Upper lobe of right lung (tissue), 1 donor: ENCODE results near the gene DEFB119. TPM values are rescaled to one million over a fixed set of nuclear protein-coding genes. Genes with fewer than 3 reads are reported as not detected.
"Not testable (repeated sequence)": the region's sequence is repeated elsewhere in the genome, so short reads cannot be mapped to it uniquely, and the experiment has no call there.

Source experiments
- ATAC-seq: fragments of 200-7000 bp; cut with Tn5 transposase; one replicate; pipeline ENCODE4 v1.9.1; 2020; ENCODE audit warnings: mild to moderate bottlenecking, moderate library complexity
- DNase-seq: peaks from one replicate; pipeline ENCODE4 v3.0.0-alpha.2; 2020
- H3K27ac ChIP-seq: fragments of 200-600 bp; one replicate; pipeline ENCODE4 v1.8.0; 2022
- H3K27me3 ChIP-seq: fragments of 200-600 bp; one replicate; pipeline ENCODE4 v1.8.0; 2022; ENCODE audit warnings: mild to moderate bottlenecking
- H3K36me3 ChIP-seq: fragments of 200-600 bp; one replicate; pipeline ENCODE4 v1.8.0; 2022
- H3K4me1 ChIP-seq: fragments of 200-600 bp; one replicate; pipeline ENCODE4 v1.8.0; 2022
- H3K4me3 ChIP-seq: fragments of 200-600 bp; one replicate; pipeline ENCODE4 v1.8.0; 2022; ENCODE audit warnings: mild to moderate bottlenecking
- H3K9me3 ChIP-seq: fragments of 200-600 bp; one replicate; pipeline ENCODE4 v1.8.0; 2022
- intact Hi-C: fragments of 100-400 bp; cut with DNase I; formaldehyde crosslinking; loops from one replicate; pipeline ENCODE4 v1.11.0; 2022
- total RNA-seq: library from RNA; stranded (reverse); fragmentation: NEBNext Ultra II Directional; extraction: Animal tissue kit (Norgen Biotek cat#: 25700); gene quantifications from one replicate; pipeline ENCODE4 v1.2.1, GENCODE V29; 2021
- TF ChIP-seq, protein P1 (sequence below): fragments of 200-600 bp; IDR thresholded peaks from one replicate; pipeline ENCODE4 v1.8.0; 2022; ENCODE audit warnings: antibody characterized with exemption
- donor health status: DM: no; HTN: yes; CAD: no; lungs with severe emphysema.

The DEFB119 gene
- total RNA-seq, 1 donor from 2014 or later = not detected

- Histone ChIP-seq H3K27me3 (no peaks in the 10 kb centered on the region), H3K9me3 (no peaks in the 10 kb centered on the region), H3K27ac (no peak overlapping the region), H3K4me3 (no peak overlapping the region), H3K36me3 (no peaks in the 10 kb centered on the region), H3K4me1 (no peaks in the 10 kb centered on the region)
- ATAC-seq (no peak), DNase-seq (no peak)
- intact Hi-C loops = no loop called here
- TF ChIP-seq, protein P1, sequence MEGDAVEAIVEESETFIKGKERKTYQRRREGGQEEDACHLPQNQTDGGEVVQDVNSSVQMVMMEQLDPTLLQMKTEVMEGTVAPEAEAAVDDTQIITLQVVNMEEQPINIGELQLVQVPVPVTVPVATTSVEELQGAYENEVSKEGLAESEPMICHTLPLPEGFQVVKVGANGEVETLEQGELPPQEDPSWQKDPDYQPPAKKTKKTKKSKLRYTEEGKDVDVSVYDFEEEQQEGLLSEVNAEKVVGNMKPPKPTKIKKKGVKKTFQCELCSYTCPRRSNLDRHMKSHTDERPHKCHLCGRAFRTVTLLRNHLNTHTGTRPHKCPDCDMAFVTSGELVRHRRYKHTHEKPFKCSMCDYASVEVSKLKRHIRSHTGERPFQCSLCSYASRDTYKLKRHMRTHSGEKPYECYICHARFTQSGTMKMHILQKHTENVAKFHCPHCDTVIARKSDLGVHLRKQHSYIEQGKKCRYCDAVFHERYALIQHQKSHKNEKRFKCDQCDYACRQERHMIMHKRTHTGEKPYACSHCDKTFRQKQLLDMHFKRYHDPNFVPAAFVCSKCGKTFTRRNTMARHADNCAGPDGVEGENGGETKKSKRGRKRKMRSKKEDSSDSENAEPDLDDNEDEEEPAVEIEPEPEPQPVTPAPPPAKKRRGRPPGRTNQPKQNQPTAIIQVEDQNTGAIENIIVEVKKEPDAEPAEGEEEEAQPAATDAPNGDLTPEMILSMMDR = no peak
Measured at GRCh38 chr20:31394900-31395299, 4.5 kb upstream of the DEFB119 start.

DNA sequence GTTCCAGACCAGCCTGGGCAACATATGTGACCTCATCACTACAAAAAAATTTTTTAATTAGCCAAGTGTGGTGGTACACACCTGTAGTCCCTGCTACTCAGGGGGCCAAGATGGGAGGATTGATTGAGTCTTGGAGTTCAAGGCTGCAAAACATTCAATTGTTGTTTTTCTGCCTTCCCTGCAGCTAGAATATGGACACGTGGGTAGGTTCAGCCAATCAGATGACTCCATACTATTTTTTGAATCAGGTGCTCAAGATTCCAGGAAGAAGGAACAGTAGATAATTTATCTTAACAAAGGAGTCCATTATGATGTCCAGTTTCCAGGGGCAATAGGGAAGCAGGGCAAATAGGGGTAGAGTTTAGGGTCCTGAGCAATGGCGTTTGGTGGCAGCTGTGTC, 2.4 kb upstream of the DEFB119 start:
- no peaks in the 10 kb centered on the region for H3K4me1 ChIP-seq
- no peaks in the 10 kb centered on the region for H3K9me3 ChIP-seq
- intact Hi-C loops = no loop called here
- H3K36me3 ChIP-seq = no peaks in the 10 kb centered on the region
- TF ChIP-seq, protein P1 = no peak
- H3K27me3 ChIP-seq = no peaks in the 10 kb centered on the region
- H3K27ac ChIP-seq = no peak overlapping the region
- no peak overlapping the region for H3K4me3 ChIP-seq
- DNase-seq = no peak
- ATAC-seq = no peak

DNA sequence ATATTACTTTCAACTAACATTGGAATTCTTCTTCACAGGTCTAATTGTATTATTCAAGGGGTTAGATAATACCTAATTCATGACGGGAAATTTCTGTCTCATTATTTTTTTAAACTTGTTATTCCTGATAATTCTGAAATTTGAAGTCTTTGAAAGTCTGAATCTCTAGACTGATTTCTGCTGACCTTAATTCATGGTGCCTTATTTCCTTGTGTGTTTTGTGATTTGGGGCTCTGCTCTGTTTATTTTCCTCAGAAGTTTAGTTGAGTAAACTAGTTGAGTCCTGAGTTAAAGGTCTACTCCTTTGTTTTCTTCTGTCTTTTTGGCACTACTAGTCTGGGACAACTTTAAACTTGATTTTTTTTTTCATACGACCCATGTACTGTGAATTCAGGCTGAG, 16.0 kb downstream of the DEFB119 start:
- intact Hi-C loops = no loop called here
- Histone ChIP-seq H3K4me1 (no peaks in the 10 kb centered on the region), H3K9me3 (no peaks in the 10 kb centered on the region), H3K27me3 (no peaks in the 10 kb centered on the region), H3K27ac (no peak overlapping the region), H3K36me3 (no peaks in the 10 kb centered on the region), H3K4me3 (no peak overlapping the region)
- no peak for ATAC-seq
- TF ChIP-seq, protein P1 = no peak
- DNase-seq = no peak

DNA sequence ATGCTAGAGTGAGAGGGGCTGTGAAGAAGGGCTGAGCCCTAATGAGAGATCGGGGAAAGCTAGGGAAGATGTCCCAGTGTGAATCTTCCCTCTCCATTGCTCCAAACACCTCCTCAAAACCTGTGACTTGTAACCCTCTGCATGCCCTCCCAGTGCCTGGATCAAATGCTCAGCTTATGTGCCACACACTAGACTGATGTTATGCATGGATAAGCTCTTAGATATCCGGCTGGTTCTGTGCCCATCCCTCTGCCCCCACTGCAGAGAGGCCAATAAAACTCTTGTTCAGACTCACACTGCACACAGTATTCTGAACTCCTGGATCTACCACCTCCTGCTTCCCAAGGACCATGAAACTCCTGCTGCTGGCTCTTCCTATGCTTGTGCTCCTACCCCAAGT, 22.1 kb downstream of the DEFB119 start, which contains the start of gene DEFB118:
TSS of gene DEFB118 (plus strand) at position 301 of the 400 bp plus-strand sequence. CDS start at position 351, 50 bp downstream.
- Histone ChIP-seq H3K4me1 (no peaks in the 10 kb centered on the region), H3K9me3 (no peaks in the 10 kb centered on the region), H3K27me3 (no peaks in the 10 kb centered on the region), H3K4me3 (no peak within 1 kb of the TSS), H3K36me3 (no peaks in the 10 kb centered on the region), H3K27ac (no peak within 1 kb of the TSS)
- no peak for DNase-seq
- intact Hi-C loops = no loop called here
- TF ChIP-seq, protein P1 = no peak
- no peak for ATAC-seq

DNA sequence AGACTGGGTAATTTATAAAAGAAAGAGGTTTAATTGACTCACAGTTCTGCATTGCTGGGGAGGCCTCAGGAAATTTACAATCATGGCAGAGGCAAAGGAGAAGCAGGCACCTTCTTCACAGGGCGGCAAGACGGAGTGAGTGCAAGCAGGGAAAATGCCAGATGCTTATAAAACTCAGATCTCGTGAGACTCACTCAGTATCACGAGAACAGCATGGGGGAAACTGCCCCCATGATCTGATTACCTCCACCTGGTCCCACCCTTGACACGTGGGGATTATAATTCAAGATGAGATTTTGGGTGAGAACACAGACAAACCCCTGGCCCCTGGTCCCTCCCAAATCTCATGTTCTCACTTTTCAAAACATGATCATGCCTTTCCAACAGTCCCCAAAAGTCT, 26.1 kb downstream of the DEFB119 start:
- H3K27me3 ChIP-seq, H3K27ac ChIP-seq, H3K4me3 ChIP-seq, H3K36me3 ChIP-seq, H3K4me1 ChIP-seq, ATAC-seq, DNase-seq, H3K9me3 ChIP-seq, intact Hi-C loops: not testable (repeated sequence)

GRCh38 chr20:31363295-31363694, 27.1 kb downstream of the DEFB119 start:
- intact Hi-C loops = no loop called here
- no peaks in the 10 kb centered on the region for H3K9me3 ChIP-seq
- H3K27me3 ChIP-seq = no peaks in the 10 kb centered on the region
- ATAC-seq = no peak
- H3K4me3 ChIP-seq = no peak overlapping the region
- H3K36me3 ChIP-seq = no peaks in the 10 kb centered on the region
- TF ChIP-seq, protein P1 = no peak
- H3K4me1 ChIP-seq = no peaks in the 10 kb centered on the region
- H3K27ac ChIP-seq = no peak overlapping the region
- no peak for DNase-seq
